Measurements from ENCODE around the gene ZER1. TPM values are rescaled to one million over a fixed set of nuclear protein-coding genes. Genes with fewer than 3 reads are reported as not detected.
A peak's percentile ranks its signal among the peaks of the same experiment; 100 is the strongest.
"Not testable (repeated sequence)": the region's sequence is repeated elsewhere in the genome, so short reads cannot be mapped to it uniquely, and the experiment has no call there.

Gene ZER1
- total RNA-seq, 3 donors from 2014 or later (not counting 1 experiment from before 2014, with no cell fraction given) = 35.0 to 37.4 (median 35.2) TPM

DNA sequence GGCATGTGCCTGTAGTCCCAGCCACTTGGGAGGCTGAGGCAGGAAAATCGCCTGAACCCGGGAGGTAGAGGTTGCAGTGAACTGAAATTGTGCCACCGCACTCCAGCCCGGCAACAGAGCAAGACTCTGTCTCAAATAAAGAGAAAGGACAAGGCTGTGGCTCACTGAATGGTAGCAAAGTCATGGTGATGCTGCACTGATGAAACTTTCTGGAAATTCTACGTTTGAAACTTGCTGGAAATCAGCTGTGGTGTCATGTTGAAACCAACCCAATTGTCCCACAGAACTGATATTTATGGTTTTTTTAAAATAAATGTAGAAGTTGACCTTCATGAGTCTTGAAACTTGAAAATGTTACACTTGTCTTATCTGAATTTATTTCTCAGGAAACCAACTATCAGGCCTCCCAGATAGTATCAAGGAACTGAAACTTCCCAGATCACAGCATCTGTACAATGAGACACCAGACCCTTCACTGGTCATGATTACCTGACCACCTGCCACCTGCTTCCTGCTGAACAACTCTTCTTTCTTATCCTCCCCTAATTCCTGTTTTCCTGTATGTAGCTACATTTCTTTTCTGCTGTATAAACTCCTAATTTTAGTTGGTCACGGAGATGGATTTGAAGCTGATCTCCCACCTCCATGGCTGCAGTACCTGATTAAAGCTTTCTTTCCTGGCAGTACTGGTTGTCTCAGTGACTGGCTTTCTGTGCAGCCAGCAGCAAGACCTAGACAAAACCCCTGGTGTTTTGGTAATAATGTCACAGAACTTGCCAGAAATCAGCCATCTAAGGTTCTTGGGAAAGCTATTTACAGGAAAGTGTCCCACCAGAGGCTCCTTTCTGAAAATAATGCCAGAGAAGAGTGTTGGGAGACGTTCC lies 9.7 kb upstream of the ZER1 start:
- H3K36me3 Mint-ChIP-seq = no peaks in the 10 kb centered on the region
- no peak overlapping the region for H3K27ac Mint-ChIP-seq
- H3K27me3 Mint-ChIP-seq (ENCODE audit: low read depth in 2 of 2) = peaks cover 0 to 2% of the 10 kb centered on the region in 2 donors
- Histone ChIP-seq H3K36me3 (ENCODE audit: control insufficient read depth, insufficient read depth, low read length) (no peaks in the 10 kb centered on the region), H3K27me3 (ENCODE audit: control insufficient read depth, insufficient read depth, low read length) (no peaks in the 10 kb centered on the region), H3K4me1 (ENCODE audit: control insufficient read depth, insufficient read depth, low read length) (peaks cover 2% of the 10 kb centered on the region), H3K9me3 (ENCODE audit: control insufficient read depth, insufficient read depth, low read length) (peaks cover under 1% of the 10 kb centered on the region), H3K4me3 (ENCODE audit: low read length) (no peak overlapping the region), H3K27ac (ENCODE audit: low read length) (no peak overlapping the region)
- DNase-seq (no peak), ATAC-seq (peak in 1 of 3 donors; percentile 64)
- no peaks in the 10 kb centered on the region for H3K4me1 Mint-ChIP-seq
- no peak for TF ChIP-seq CTCF (IDR thresholded peaks at IDR 0.05)
- intact Hi-C loops (cut with micrococcal nuclease) = no loop called here
- H3K4me3 Mint-ChIP-seq = no peak overlapping the region
- 64% methylated on average over 7 of the region's 7 CpGs for WGBS (ENCODE audit: insufficient coverage)
- peaks cover 0 to 3% of the 10 kb centered on the region in 2 donors for H3K9me3 Mint-ChIP-seq

GRCh38 chr9:128780093-128780492 lies 8.4 kb upstream of the ZER1 start:
- H3K4me3 Mint-ChIP-seq; H3K36me3 ChIP-seq (ENCODE audit: control insufficient read depth, insufficient read depth, low read length); H3K27ac ChIP-seq (ENCODE audit: low read length); H3K27me3 ChIP-seq (ENCODE audit: control insufficient read depth, insufficient read depth, low read length); H3K4me3 ChIP-seq (ENCODE audit: low read length); H3K4me1 Mint-ChIP-seq; H3K27me3 Mint-ChIP-seq (ENCODE audit: low read depth in 2 of 2); DNase-seq; H3K9me3 ChIP-seq (ENCODE audit: control insufficient read depth, insufficient read depth, low read length); ATAC-seq; H3K9me3 Mint-ChIP-seq; H3K27ac Mint-ChIP-seq; H3K36me3 Mint-ChIP-seq; H3K4me1 ChIP-seq (ENCODE audit: control insufficient read depth, insufficient read depth, low read length); intact Hi-C loops (cut with micrococcal nuclease): not testable (repeated sequence)
- 96% methylated on average over 19 of the region's 27 CpGs for WGBS (ENCODE audit: insufficient coverage)

- no peaks in the 10 kb centered on the region for H3K36me3 ChIP-seq (ENCODE audit: control insufficient read depth, insufficient read depth, low read length)
- 100% methylated on average over 1 of the region's 1 CpG for WGBS (ENCODE audit: insufficient coverage)
- H3K4me1 ChIP-seq (ENCODE audit: control insufficient read depth, insufficient read depth, low read length) = peaks cover 24% of the 10 kb centered on the region
- Mint-ChIP-seq H3K9me3 (peaks cover 0 to 5% of the 10 kb centered on the region in 2 donors), H3K4me3 (no peak overlapping the region), H3K27ac (no peak overlapping the region), H3K36me3 (no peaks in the 10 kb centered on the region), H3K27me3 (ENCODE audit: low read depth in 2 of 2) (peaks cover 0 to 5% of the 10 kb centered on the region in 2 donors), H3K4me1 (peaks cover 15% of the 10 kb centered on the region in 2 donors)
- no peak overlapping the region for H3K27ac ChIP-seq (ENCODE audit: low read length)
- TF ChIP-seq CTCF (IDR thresholded peaks at IDR 0.05) = no peak
- no peak overlapping the region for H3K4me3 ChIP-seq (ENCODE audit: low read length)
- DNase-seq = no peak
- no peaks in the 10 kb centered on the region for H3K27me3 ChIP-seq (ENCODE audit: control insufficient read depth, insufficient read depth, low read length)
- peaks cover 6% of the 10 kb centered on the region for H3K9me3 ChIP-seq (ENCODE audit: control insufficient read depth, insufficient read depth, low read length)
- intact Hi-C loops (cut with micrococcal nuclease) = loop anchor here (5.0 kb wide), 1 partner anchor 53 kb away; the partner anchor contains the start of gene ZDHHC12
- ATAC-seq = no peak
Measured at GRCh38 chr9:128774804-128775203, 3.1 kb upstream of the ZER1 start.

DNA sequence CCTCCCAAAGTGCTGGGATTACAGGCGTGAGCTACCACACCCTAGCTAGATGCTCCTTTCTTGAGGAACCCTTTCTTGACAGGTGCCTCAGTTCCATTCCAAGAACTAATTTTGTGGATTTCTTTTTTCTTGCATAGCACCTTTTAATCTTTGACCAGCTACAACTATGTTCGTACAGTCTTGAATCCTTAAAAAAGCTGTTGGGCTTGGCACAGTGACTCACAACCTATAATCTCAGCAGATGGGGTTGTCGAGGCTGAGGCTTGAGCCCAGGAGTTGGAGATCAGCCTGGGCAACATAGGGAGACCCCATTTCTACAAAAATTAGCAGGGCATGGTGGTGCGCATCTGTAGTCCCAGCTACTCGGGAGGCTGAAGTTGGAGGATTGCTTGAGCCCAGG lies 1.3 kb upstream of the ZER1 start:
- TF ChIP-seq CTCF (IDR thresholded peaks at IDR 0.05) = no peak
- H3K9me3 ChIP-seq (ENCODE audit: control insufficient read depth, insufficient read depth, low read length) = peaks cover 6% of the 10 kb centered on the region
- no peak overlapping the region for H3K4me3 ChIP-seq (ENCODE audit: low read length)
- no peak overlapping the region for H3K27ac ChIP-seq (ENCODE audit: low read length)
- peak overlapping the region; percentile 92 to 99 for H3K27ac Mint-ChIP-seq
- WGBS (ENCODE audit: insufficient coverage) = 88% methylated on average over 5 of the region's 5 CpGs
- no peak for ATAC-seq
- DNase-seq = no peak
- peaks cover 25% of the 10 kb centered on the region for H3K4me1 ChIP-seq (ENCODE audit: control insufficient read depth, insufficient read depth, low read length)
- intact Hi-C loops (cut with micrococcal nuclease) = loop anchor here (5.0 kb wide), 1 partner anchor 51 kb away; the partner anchor contains the start of gene ZDHHC12
- H3K27me3 Mint-ChIP-seq (ENCODE audit: low read depth in 2 of 2) = peaks cover 0 to 5% of the 10 kb centered on the region in 2 donors
- no peaks in the 10 kb centered on the region for H3K27me3 ChIP-seq (ENCODE audit: control insufficient read depth, insufficient read depth, low read length)
- H3K4me1 Mint-ChIP-seq = peaks cover 28% of the 10 kb centered on the region in 2 donors
- H3K36me3 ChIP-seq (ENCODE audit: control insufficient read depth, insufficient read depth, low read length) = no peaks in the 10 kb centered on the region
- no peaks in the 10 kb centered on the region for H3K36me3 Mint-ChIP-seq
- H3K9me3 Mint-ChIP-seq = peaks cover 0 to 5% of the 10 kb centered on the region in 2 donors
- H3K4me3 Mint-ChIP-seq = peak overlapping the region; percentile 97
